ENCODE measurements around the gene FFAR2. TPM values are rescaled to one million over a fixed set of nuclear protein-coding genes. Genes with fewer than 3 reads are reported as not detected.

FFAR2 gene
- total and polyA plus RNA-seq, 9 of the 15 experiments (the other 6 are each of a cell fraction or from before 2014, with no cell fraction given): not detected

DNA sequence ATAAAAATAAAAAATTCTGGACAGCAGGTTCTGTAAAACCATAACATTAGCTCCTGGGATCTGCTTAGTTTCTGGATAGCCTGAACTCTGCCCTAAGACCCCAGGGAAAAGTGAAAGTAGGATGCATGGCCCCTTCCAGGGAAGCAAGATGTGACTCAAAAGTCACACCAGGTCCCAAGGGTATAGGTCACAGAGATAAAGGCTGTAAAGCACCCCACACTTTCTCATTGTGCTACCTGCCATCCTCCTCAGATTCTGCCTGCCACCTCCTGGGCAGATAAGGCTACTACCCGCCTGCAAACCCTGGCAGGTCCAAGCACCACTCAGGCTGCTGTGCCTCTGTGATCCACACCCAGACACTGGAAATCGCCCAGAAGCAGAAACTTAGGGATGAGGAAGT, 20.6 kb downstream of the FFAR2 start (continued):
- TF ChIP-seq LARP7 (IDR thresholded peaks at IDR 0.05): no peak
- no peak for TF ChIP-seq ZNF239 (CRISPR knock-in tag; IDR thresholded peaks at IDR 0.05)
- TF ChIP-seq ZNF780A (CRISPR knock-in tag; IDR thresholded peaks at IDR 0.05): no peak
- TF ChIP-seq CGGBP1 (CRISPR knock-in tag; IDR thresholded peaks at IDR 0.05): no peak
- TF ChIP-seq ZFP30 (CRISPR knock-in tag; IDR thresholded peaks at IDR 0.05; ENCODE audit: borderline replicate concordance): no peak
- TF ChIP-seq ZBTB5 (IDR thresholded peaks at IDR 0.05): no peak
- no peak for TF ChIP-seq HSF4 (CRISPR knock-in tag; IDR thresholded peaks at IDR 0.05; ENCODE audit: borderline replicate concordance)
- no peak for TF ChIP-seq NR2F6 (CRISPR knock-in tag; IDR thresholded peaks at IDR 0.05)
- TF ChIP-seq ZNF431 (CRISPR knock-in tag; IDR thresholded peaks at IDR 0.05): no peak
- TF ChIP-seq MEF2A (IDR thresholded peaks at IDR 0.05; ENCODE audit: control insufficient read depth, low read depth, low read length): no peak
- TF ChIP-seq KDM1A (IDR thresholded peaks at IDR 0.05): no peak
- TF ChIP-seq JUN (IDR thresholded peaks at IDR 0.05; ENCODE audit: borderline replicate concordance, low read depth, low read length): no peak
- TF ChIP-seq JUN (CRISPR knock-in tag; IDR thresholded peaks at IDR 0.05; ENCODE audit: borderline replicate concordance): no peak
- peak; percentile 69; the same call in 1 of the 2 replicates for TF ChIP-seq NR2C1 (IDR thresholded peaks at IDR 0.05)
- peak; percentile 92 for TF ChIP-seq NR2C1 (tag; IDR thresholded peaks at IDR 0.05)
- TF ChIP-seq POLR2AphosphoS2 (IDR thresholded peaks at IDR 0.05; ENCODE audit: low read length): no peak
- no peak for TF ChIP-seq FOXJ2 (tag; IDR thresholded peaks at IDR 0.05)
- TF ChIP-seq RCOR1 (IDR thresholded peaks at IDR 0.05; ENCODE audit: borderline replicate concordance in 1 of 2, low read depth in 2 of 2, low read length in 2 of 2): 0 out of 4 replicates have a peak, but pooled peaks of 1 of the 2 experiments have one; percentile 24
- TF ChIP-seq CTCF (IDR thresholded peaks at IDR 0.05 in 2 of 3, conservative IDR thresholded peaks at IDR 0.05 in 1 of 3; ENCODE audit: insufficient read depth in 2 of 3, low read depth in 1 of 3, low read length in 3 of 3): peak; percentile 57 to 81 (median 65)
- TF ChIP-seq ETV5 (CRISPR knock-in tag; IDR thresholded peaks at IDR 0.05; ENCODE audit: low read depth): no peak
- TF ChIP-seq, protein P1, sequence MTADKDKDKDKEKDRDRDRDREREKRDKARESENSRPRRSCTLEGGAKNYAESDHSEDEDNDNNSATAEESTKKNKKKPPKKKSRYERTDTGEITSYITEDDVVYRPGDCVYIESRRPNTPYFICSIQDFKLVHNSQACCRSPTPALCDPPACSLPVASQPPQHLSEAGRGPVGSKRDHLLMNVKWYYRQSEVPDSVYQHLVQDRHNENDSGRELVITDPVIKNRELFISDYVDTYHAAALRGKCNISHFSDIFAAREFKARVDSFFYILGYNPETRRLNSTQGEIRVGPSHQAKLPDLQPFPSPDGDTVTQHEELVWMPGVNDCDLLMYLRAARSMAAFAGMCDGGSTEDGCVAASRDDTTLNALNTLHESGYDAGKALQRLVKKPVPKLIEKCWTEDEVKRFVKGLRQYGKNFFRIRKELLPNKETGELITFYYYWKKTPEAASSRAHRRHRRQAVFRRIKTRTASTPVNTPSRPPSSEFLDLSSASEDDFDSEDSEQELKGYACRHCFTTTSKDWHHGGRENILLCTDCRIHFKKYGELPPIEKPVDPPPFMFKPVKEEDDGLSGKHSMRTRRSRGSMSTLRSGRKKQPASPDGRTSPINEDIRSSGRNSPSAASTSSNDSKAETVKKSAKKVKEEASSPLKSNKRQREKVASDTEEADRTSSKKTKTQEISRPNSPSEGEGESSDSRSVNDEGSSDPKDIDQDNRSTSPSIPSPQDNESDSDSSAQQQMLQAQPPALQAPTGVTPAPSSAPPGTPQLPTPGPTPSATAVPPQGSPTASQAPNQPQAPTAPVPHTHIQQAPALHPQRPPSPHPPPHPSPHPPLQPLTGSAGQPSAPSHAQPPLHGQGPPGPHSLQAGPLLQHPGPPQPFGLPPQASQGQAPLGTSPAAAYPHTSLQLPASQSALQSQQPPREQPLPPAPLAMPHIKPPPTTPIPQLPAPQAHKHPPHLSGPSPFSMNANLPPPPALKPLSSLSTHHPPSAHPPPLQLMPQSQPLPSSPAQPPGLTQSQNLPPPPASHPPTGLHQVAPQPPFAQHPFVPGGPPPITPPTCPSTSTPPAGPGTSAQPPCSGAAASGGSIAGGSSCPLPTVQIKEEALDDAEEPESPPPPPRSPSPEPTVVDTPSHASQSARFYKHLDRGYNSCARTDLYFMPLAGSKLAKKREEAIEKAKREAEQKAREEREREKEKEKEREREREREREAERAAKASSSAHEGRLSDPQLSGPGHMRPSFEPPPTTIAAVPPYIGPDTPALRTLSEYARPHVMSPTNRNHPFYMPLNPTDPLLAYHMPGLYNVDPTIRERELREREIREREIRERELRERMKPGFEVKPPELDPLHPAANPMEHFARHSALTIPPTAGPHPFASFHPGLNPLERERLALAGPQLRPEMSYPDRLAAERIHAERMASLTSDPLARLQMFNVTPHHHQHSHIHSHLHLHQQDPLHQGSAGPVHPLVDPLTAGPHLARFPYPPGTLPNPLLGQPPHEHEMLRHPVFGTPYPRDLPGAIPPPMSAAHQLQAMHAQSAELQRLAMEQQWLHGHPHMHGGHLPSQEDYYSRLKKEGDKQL (CRISPR knock-in tag; IDR thresholded peaks at IDR 0.05; ENCODE audit: borderline replicate concordance): no peak
